ENCODE measurements around the gene ICA1.
A peak's percentile ranks its signal among the peaks of the same experiment; 100 is the strongest.

The ICA1 gene

DNA sequence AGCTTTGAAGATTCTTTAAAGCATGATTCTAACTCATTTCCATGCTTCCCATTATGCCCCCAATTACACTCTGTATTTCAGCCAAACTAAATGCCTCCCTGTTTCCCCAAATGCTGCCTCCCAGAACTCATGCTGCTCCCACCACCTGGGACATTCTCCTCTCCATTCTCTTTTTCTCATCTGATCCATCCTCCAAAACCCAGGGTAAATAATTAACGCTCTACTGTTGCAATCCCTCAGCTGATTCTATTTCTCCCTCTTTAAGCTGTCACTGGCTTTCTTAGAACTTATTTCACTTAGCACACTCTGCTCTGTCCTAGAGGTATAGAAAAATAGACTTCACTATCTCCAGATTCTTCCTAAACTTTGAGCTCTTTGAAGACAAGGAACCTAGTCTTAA lies 104.7 kb downstream of the ICA1 start:
- DNase-seq = no peak

DNA sequence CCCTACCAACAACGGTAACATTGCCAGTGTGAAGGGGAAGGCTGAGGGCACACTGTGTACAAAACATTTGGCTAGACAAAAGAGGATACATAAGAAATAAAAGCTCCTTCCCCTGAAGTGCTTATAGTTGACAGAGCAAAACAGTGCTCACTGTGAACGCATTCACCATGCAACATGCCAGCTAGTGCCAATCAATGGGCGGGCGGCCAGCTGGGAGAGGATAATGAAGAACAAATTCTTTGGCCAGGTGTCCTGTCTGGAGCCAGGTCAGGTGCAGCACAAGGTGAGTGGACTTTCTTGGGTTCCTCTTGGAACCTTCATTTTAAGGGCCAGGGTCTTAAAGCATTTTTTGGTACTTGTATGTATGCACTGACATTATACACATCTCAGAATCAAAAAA lies 106.1 kb downstream of the ICA1 start:
- DNase-seq = no peak

DNA sequence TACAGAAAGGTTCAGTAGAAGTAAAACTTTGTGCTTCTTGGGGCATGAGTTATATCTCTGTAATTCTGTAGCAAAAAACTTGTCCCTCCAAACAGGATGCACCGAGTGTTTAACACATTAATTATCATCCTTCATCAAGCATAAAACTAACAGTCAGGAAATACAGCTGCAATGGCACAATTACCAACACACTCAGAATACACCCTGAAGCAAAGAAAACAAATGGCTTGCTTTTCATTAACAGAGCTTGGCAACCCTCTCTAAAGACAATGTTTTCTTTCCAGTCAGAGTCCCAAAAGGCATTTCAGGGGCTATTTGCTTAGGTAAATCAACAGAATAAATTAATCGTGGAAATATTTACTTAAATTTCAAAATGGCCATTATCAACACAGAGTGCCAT lies 107.7 kb downstream of the ICA1 start:
- no peak for DNase-seq

DNA sequence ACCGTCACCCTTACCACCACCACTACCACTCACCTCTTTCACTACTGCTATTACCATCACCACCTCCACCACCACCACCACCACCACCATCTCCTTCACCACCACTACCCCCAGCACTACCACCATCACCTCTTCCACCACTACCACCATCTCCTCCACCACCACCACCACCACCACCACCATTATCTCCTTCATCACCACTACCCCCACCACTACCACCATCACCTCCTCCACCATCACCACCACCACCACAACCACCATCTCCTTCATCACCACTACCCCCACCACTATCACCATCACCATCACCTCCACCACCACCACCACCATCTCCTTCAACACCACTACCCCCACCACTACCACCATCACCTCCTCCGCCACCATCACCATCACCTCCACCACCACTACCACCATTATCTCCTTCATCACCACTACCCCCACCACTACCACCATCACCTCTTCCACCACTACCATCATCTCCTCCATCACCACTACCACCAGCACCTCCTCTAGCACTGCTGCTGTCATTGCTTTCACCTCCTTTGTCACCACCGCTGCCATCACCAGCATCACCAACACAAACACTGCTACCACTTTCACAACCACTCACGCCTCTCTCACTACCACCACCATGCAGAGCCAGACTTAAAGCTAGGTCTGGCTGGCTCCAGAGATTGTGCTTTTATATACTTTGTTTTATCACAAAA lies 109.3 kb downstream of the ICA1 start:
- DNase-seq = no peak

DNA sequence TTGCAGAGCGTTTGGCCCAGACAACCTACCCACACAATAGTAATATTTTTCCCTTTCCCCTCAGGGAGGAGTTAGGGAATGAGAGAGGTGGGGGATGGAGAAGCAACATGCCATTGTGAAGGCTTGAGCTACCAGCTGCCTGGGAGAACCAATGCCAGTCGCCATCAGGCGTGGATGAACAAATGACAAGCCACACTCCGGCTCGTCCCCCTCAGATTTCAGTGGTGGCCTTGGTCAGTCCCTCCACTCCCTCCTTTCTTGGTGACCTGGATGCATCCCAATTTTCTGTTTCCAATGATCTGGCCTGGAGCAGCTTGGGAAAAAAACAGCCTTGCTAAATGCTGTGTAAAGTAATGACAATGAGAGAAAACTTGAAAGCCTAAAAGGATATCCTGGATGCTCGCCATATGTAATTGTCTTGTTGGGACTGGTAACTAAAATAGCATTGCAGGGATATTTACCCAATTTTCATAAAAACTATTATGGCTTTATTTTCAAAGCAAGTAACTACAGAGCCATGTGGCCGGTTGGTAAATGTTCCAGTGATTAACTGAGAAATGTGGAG lies 110.7 kb downstream of the ICA1 start:
- DNase-seq = no peak

DNA sequence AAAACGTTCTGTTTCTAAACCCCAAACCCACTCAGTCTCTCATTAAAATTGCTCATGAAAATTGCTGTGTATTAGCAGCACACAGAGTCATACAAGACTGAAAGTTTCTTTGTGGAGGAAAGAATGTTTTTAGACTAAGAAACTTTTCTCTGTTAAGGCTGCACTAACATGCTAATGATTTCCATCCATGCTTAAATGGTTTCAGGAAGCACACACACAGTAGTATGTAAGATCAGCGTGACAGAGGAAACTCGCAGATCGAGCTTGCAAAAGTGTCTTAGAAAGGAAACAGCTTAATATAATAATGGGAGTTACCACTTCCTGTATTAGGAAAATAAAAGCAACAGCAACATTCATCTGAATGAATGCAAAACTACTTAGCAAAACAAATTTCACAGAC lies 112.7 kb downstream of the ICA1 start:
- DNase-seq = peak in 1 of 2 donors; percentile 44

DNA sequence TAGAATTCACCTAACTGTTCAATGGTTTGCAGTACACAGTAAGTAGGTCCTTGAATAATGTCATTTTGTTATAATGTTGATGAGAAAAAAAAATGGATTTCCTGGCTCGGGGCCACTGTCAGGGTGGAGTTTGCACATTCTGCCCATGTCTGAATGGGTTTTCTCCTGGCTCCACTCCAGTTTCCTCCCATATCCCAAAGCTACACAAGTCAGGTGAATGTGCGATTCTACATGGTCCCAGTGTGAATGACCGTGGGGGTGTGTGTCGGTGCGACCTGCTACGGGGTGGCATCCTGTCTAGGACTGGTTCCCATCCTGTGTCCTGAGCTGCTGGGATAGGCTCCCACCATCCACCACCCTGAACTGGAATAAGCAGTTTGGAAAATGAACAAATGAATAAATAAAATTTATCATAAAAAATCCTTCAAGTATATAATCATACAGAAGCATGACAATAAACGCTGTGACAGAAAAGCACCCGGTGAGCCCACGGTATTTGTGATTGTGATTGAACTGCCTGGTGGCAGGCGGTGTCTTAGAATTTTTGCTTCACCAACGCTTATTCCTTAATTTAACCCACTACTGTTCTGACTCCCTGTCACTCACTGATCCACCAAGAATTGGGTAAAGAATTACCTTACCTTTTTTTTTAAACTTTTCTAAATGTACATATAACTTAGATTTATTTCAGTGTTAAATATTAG lies 114.1 kb downstream of the ICA1 start:
- no peak for DNase-seq

DNA sequence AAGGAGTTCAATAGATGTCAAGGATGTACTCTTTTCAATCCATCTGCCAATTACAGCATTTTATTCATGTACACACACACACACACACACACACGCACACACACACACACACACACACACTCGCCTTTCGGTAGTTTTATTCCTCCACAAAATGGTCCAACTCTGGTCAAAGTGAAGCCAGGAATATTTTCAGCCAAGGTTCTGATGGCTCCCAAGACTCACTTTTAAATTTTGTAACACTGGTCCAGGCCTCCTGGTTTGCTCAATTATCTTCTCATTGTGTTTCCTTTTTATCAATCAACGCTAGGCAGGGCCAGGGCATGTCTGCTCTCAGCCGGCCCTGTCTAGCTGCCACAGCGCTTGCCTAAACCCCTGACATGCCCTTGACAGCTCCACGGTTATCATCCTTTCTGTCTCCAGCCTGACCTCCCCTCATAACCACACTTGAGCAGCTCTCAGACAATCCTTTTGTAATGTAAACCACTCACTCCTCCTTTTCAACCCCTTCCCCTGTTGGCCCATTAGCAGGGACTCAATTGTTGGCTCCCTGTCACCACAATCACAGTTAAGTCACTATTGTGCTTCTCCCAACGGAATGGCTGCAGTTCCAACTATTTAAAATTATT lies 115.1 kb downstream of the ICA1 start:
- DNase-seq = no peak

DNA sequence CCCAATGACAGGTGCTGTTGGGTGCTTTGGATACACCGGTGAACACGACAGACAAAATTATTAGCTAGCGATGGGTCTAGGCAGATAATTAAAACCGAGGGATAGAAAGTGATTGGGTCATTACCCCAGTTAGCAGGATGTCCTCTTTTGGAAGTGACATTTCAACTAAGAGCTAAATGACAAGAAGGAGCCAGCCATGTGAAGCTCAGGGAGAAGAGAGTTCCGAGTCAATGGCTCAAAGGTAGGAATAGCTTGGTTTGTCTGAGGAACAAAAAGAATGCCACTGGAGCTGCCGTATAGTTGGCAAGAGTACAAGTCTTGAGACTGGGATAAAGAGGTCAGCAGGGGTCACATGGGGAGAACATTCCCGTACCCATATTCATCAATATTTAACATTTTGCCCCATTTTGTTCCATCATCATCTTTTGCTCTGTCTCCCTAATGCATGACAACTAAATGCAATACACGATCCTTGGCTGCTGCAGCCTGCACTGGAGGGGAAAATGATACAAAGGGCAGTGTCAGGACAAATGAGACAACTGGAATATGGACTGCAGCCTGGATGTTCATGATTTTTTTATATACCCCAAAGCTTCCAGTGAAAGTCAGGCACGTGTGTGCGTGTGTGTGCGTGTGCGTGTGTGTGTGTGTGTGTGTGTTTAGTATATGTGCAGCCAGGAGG lies 115.7 kb downstream of the ICA1 start:
- DNase-seq = no peak

DNA sequence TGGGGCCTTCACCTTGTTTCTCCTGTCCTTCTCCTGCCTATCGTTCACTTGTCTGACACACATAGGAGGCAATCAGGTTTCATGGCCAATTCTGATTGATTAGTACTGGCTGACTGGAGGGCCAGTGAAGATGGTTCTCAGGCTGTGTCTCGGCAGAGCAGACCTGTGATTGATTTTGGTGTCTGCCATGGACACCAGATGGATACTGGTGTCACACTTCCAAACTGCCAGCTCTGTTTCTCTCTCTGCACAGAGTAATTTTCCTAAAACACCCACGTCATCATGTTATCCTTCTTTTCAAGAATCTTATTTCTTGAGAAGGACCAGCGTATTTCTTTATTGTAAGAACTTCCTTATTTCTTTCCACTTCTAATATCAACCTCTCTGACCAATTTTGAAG lies 117.1 kb downstream of the ICA1 start:
- no peak for DNase-seq

DNA sequence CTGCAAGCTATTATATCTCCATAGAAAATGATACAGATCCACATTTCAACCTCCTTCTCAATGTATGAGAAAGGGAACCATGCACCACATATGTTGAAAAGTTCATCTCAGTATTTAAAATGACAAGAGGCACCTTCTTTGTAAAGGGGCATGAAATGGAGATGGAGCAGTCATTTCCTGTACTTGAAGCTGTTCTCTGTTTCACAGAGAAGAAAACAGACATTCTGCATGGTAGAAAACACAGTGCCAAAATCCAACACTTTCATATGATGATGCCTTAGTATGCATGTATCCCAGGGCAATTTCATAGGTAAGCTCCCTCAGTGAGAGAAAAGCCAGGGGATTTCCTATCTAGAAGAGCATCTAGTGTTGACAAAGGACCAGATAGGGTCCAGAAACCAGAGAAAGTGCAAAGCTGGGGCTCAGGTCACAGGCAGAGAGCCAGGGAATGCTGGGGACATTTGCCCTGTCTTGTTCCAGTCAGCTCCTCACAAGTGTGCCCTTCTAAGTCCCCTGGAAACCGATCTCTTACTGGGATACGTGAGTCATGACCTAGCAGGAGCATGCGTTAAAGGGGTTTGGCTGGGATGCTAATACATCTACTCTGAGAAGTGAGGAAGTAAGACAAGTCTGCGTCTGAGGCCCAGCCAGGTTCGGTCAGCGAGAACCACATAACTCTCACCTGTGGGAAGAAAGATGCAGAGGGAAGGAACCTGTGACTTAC lies 118.7 kb downstream of the ICA1 start:
- no peak for DNase-seq

DNA sequence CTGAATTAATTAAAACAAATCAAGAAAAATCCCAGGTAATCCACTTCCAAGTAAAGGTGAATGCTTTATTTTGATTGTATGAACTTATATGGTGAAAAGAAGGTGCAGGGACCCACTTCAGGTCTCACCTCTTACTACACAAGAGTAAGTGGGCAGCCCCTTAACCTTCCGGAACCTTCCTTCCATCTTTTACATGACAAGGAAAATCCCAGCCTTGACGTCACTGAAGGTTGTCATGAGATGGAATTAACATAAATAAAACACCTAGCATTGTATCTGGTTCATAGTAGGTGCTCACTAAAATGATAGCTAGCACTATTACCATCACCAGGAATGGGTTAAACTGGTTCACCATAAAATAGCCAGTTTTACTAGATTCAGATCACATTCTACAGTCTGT lies 119.5 kb downstream of the ICA1 start:
- DNase-seq = no peak

DNA sequence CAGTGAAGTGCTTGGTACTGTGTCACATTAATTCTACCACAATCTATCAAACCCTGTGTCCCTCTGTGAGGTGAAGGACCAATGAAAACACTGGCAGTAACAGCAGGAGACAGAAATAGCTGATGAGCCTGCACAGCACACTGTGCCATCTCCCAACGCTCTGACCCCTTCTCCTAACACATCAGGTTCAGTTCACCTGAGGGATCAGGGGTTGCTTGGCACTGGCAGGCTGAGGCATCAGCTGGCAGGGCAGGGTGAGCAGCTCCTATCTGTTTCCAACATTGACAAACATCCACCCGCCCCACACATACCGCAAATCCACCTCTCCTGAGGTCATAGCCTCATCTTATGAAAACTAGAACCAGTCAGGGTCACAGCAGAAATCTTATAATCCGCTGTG lies 120.9 kb downstream of the ICA1 start:
- no peak for DNase-seq

DNA sequence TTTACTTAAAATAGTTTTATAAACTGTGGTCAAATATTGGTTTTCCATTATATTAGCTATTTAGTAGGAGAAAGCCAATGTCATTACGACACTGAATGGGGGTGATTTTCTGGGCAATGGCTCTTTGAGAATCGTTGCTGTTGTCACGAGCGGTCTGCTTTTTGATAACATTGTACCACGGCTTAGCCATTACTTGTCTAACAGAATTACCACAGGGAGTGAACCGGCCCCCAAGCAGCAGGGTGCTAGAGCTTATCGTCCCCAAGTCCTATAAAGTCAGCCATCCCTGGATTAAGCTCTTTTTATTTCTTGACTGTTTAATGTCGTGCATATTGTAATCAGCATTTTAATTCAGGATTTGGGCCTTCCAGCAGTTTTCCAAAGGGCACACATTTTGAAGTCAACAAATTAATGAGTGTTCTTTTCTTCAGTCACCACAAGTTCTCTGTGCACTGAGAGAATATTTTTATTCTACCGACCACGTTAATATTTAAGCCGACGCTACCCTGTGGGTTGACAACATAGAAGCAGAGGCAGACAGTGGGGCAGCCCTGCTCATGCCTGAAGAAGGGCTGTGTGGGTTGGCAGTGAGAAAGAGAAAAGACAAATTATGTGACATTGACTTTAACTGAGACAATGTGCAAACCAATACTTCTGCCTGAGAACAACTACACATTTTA lies 125.8 kb downstream of the ICA1 start:
- no peak for DNase-seq

DNA sequence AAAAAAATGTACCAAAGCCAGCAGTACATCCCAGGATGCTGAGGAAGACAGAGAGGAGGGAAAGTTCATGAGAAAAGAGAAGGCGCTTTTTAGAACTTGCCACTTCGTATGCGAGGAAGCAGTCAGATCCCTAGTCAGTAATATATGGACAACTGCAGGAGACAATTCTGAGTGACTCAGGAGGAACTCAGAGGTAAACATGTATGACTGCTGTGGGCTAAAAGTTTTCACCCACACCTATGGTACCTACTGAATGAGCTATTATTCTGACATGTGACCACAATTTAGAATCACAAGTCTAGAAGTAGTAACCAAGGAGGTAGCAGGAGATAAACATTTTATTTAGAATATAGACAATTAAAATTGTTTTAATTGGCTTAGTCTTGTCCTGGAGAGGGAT lies 126.5 kb downstream of the ICA1 start:
- no peak for DNase-seq

DNA sequence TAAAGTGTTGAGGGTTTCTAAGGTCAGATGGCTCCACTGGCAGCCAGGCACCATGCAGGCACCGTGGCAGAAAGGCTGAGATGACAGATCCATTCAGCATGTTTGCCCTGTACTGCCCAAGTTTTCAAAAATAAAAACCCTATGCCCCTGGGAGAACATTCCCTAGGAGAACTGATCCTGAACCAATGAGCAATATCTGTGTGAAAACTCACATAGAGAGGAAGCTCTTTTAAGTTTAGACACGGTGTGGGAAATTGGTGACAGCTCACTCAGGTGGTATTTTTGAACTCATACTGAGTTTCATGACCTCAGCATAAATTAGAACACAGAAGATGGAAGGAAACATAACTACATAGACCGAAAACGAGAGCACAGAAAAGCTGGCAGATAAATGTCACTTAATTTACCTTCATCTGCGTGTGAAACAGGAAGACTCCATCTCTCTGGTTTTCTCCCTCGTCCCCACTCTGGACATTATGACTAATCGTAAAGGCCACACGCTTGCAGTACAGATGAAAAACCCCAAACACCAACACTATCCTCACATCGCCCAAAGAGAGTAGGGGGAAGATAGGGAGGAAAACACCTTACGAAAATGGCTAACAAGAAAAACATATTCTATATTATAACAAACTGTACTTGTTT lies 127.8 kb downstream of the ICA1 start:
- DNase-seq = no peak

DNA sequence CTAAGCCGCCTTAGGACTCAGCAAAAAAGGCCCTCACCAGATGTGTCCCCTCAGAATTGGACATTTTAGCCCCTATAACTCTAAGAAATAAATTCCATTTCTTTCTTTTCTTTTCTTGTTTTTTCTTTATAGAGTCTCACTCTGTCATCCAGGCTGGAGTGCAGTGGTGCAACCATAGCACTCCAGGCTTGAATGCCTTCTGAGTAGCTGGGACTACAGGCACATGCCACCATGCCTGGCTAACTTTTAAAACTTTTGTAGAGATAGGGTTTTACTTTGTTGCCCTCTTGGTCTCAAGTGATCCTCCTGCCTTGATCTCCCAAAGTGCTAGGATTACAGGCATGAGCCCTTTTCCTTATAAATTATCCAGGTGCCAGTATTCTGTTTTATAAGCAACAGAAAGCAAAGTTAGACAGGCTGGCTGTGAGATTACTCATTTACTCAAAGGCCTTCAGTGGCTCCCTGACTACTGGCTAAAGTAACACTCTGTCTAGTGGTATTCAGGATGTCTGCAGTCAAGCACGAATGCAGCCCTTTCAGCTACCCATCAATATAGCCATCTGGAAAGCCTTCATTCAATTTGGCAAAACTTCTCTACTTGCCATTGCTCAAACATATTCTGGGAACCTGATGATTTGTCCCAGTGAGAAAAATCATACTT lies 128.6 kb downstream of the ICA1 start:
- DNase-seq = no peak

DNA sequence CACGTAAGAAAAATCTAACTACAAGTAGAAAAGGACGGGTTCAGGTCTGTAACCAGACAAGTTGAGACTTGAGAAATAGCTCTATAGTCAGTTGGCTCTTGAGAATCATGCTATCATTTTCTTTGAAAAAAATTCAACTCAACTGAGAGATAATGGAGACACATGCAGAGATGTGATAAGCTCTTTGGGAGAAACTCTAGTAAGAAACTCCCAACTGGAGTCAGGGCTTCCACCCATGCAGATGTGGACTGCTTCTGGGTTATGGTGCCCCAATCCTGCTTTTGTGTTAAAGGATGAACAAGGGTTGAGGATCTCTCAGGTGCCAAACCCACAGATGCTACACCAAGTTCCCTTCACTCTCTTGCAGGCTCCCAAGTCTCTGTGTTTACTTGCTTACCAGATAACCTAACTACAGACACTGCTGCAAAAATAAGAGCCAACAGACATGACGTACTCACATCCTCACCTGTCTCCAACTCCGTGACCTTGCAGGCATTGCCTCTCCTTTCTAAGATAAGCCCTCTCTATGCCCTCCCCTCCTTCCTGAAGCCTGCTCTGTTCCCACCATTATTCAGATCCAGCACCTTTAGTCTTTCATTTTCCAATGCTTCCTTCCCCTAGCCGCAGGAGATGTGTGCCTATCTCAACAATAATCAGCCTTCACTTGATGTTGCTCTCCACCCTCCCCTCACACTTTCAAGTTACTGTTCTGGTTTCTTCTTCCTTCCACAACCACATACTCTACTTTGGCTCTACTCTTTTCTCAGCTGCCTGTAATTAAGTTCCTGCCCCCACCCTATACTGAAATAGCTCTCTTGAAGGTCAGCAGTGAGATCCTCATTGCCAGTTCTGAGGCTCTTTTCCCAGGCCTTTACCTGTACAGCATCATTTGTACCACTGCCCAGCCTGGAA lies 130.0 kb downstream of the ICA1 start:
- DNase-seq = peak in 1 of 2 donors; percentile 15

DNA sequence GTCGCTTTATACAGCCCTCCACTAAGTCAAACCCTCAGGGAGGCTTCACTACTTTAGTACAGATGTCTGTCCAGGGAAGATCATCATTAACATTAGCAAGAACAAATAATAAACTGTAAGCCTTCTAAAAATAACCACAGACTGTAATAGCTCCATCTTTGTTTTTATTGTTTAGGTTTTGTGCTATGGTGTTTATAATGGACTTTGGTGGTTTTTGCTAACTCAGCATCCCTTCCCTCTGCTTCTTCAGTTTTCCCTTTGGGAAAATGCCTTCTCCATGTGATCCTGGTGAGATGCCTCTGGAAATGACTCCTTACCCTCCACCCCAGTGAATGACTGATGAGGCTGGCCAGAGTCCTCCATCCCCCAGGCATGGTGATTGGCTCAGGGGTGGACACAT lies 131.3 kb downstream of the ICA1 start:
- DNase-seq = no peak

DNA sequence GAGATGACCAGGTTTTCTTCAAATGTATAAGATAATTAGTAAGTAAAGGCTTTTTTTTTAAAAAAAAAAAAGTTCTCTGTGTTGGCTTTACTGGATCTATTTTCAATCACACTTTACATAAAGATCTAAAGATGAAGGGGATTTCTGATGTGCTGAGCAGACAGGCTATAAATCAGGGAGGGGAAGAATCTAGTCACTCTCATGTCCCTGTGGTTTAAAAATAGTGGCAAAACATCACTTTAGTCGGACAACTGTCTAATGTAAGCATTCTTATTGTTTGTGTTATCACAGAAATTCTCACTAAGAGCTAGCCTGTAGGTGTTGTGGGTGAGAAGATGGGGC lies 132.7 kb downstream of the ICA1 start:
- peak in 1 of 2 donors; percentile 5 for DNase-seq
